GM18907 (cell line): ENCODE data around the gene PCSK2.

ENCODE experiments used
- ATAC-seq: cut with Tn5 transposase; IDR thresholded peaks from one replicate; pipeline ENCODE4 v1.9.1; 2021; ENCODE audit warnings: mild to moderate bottlenecking, moderate library complexity; ENCODE audit not compliant: unreplicated experiment

The PCSK2 gene

DNA sequence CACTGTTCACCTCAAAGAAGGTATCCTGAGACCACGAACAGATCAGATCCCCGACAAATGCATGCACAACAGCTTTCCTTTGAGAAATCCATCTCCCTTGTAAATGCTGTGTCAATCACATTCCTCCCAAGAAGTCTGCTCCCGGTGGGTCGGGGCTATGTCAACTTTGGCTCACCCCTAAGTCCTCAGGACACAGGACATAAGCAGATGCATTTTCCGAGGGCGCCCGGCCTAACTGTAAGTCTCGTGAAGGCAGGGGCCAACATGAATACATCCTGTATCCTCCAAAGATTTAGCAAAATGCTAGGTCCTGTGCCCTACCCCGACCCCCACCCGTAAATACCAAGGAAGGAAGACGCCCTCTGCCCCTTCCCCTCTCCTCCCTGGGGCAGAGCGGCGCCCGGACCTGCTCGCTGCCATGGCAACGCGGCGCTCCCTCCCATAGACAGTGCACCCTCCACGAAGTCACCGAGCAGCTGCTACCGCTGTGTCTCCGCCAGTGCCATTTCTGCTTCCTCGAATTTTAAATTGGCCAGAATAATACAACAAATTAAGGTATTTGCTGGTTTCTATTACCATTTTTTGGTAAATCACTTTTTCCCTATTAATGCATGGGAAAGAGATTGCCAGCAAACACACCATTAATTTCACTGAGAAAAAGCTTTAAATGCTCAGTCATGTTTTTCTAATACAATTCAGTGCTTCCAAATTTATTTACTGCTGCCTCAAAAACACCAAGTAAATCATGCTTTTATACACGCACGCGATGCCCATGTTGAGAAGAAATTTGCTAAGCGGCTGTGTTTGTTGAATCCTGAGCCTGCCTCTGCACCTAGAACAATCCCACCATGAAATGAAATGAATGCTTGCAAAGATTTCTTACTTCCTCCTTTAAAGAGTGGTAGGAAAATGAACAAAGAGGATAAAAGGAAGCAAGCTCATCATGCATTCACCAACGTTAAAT is 100.6 kb downstream of the PCSK2 start:
- ATAC-seq: no peak

DNA sequence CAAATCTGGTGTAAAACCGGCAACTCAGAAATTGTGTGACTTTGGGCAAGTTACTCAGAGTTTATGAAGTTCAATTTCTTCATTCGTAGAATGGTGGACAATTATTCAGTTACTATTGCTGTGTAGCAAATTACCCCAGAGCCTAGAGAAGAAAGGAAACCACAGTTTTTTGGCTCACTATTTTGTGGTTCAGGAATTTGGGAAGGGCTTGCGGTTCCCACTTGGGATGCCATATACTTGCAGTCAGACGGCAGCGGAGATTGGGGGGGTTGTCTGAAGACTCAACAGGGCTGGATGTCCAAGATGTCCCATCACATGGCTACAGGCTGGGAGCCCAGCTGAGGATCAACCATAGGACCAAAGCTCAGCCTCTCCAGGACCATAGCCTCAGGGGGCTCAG is 108.1 kb downstream of the PCSK2 start:
- ATAC-seq: no peak

DNA sequence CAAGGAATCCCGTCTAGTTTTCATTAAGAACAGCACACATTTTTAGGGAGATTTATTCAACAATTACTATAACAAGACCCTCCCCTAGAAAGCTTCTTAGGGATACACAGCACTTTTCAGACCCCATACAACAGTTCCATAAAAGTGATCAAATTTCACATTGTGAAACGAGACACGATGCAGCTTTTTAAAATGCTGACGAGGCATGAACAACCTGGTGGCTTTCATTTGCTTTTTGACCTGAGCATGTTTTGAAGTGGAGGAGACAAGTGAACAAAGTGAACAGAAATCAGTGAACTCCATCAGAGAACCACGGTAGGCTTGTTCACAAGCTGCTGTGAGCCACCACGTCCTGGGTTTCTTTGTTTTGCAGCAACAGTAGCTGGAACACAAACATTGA is 112.2 kb downstream of the PCSK2 start:
- no peak for ATAC-seq

- no peak for ATAC-seq
Measured at GRCh38 chr20:17343091-17343490, 116.3 kb downstream of the PCSK2 start.

DNA sequence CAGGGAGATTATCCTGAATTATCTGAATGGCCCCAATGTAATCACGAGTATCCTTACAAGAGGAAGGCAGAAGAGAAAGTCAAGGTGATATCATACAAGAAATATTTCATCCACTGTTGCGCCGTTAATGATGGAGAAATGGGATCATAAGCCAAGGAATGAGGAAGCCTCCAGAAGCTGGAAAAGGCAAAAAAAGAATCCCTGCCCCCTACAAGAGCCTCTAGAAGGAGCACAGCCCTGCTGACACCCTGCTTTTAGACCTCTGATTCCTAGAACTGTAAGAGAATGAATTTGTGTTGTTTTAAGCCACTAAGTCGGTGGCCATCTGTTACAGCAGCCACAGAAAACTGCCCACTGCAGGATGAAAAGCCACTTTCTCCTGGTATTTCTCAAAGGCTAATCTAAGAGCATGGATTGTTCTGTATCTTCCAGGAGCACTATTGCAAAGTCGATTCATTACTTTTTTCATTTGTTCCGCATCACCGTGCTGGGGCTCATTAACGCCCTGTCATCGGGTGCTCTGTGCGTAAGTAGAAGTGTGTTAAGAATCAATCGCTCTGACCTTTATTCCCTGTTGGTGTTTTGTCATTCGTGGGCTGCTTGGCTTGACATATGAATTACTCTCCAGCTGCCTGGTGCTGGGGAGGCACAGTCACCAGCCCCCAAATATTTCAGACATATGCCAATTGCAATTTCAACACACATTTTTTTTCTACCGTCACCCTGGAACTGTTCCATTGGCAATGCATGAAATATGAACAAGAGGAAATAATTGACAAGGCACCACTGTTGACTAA is 117.0 kb downstream of the PCSK2 start:
- no peak for ATAC-seq

- ATAC-seq: no peak
Measured at GRCh38 chr20:17344790-17345189, 118.0 kb downstream of the PCSK2 start.

GRCh38 chr20:17345321-17345720 is 118.5 kb downstream of the PCSK2 start:
- no peak for ATAC-seq

GRCh38 chr20:17350321-17350720 is 123.5 kb downstream of the PCSK2 start:
- no peak for ATAC-seq

- ATAC-seq: no peak
Measured at GRCh38 chr20:17357238-17357637, 130.4 kb downstream of the PCSK2 start.

DNA sequence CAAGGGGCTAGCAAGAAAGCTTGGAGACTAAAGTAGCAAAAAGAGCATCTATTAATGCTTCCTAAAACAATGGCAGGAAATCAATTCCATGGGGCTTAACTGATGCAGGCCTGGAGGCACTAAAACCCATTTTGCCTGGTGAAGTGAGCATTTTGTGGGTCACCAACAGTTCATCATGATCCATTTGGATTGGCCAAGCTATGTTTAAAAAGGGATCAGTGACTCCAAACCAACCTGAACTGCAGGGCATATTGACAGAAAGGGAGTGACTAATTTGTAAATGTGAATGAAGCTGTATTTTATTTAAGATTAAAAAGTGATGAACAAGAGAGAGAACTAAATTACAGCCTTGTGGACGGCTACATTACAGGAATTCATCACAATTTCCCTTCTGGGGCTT is 132.0 kb downstream of the PCSK2 start:
- no peak for ATAC-seq

- ATAC-seq: no peak
Measured at GRCh38 chr20:17364681-17365080, 137.8 kb downstream of the PCSK2 start.

DNA sequence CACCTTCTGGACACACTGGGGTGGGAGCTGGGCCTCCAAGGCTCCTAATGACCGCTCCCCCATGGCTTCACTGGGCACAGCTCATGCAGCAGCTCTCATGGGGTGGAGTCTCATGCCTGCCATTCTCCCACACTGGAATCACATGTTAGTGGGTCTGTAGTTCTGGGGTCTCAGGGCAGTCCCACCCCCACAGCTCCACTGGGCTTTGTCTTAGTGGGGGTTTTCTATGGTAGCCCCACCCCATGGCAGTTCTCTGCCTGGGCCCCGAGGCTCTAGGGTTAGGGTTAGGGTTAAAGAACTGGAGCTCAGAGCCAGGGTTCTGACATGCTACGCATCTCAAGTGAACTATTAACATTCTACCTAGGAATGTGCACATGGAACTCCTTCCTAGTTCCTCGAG is 139.0 kb downstream of the PCSK2 start:
- no peak for ATAC-seq

DNA sequence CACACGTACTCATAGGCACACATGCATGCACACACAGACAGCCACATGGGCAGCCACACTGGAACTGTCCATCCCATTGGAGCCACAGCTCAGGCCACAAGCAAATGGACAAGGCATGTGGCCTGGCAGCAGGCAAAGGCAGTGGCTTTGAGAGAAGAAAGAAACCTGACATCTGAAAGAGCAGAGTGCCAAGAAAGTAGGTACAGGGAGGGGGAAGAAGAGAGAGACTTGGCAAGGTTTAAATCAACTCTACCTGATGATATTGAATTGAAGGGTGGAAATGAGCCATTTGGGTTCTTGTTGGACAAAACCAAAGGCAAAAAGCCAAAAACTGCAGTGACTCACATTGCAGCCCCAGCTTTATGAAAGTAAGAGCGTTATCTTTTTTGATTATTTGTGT is 142.7 kb downstream of the PCSK2 start:
- ATAC-seq: no peak

DNA sequence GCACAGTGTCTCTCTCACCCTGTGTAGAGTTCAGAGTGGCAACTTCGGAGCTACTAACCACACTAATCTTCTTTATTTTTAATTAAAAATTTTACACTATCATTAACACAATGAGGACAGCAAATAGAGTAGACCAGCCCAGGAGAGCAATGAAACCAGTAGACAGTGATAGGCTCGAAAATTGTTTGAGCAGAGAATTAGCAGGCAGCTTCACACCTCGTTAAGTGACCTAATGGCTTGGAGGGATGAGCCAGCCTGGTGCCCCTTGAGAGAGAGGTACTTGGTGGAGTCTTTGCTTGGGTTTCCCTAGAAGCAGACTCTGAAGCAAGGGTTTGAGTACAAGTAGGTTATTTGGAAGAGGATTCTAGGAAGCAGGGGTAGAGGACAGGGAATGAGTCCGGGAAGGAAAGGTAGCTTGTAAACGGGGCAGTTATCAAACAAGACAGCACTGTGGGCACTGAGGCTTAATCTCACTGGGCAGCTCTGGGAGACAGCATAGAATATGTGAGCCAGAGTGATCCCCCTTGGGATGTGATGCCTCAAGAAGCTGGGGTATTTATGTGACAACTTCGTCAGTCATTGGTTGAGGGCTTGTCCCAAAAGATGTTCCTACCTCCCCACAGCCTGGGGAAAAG is 146.1 kb downstream of the PCSK2 start:
- ATAC-seq: no peak

- ATAC-seq: no peak
Measured at GRCh38 chr20:17374086-17374485, 147.2 kb downstream of the PCSK2 start.

DNA sequence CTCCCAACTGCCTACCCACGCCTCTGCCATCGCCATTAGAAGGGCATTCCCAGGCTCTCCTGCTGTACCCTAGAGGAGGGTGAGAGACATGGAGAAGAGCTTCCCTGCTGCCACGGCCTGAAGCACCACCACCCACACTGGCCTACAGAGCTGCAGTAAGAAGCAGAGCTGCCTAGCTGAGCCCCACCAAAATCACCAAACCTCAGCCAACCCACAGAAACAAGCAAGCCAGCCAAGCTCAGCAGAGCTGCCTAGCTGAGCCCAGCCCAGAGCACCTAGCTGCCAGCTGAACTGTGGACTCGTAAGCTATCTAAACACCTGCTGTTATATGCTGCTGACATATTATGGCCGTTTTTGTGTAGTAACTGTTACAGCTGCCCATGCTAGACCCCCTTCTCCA is 149.2 kb downstream of the PCSK2 start:
- no peak for ATAC-seq

- no peak for ATAC-seq
Measured at GRCh38 chr20:17377231-17377630, 150.4 kb downstream of the PCSK2 start.

- no peak for ATAC-seq
Measured at GRCh38 chr20:17379651-17380050, 152.8 kb downstream of the PCSK2 start.

- no peak for ATAC-seq
Measured at GRCh38 chr20:17380801-17381200, 154.0 kb downstream of the PCSK2 start.

DNA sequence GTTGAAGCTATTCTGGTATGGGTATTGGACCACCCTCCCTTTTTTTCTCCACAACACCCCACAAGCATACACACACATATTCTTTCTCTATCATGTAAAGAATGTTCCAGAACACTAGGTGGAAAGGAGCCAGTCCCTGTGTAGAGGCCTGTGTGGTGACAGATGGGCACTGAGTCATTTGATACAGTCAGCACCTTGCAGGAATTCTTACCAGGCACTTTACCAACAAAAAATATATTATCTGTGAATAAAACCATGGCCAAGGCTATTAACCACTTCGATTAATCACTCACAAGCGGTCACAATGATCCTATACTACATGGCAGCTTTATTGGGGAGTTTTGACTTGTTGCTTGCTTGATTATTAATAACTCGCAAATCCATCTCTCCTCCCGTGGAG is 154.9 kb downstream of the PCSK2 start:
- ATAC-seq: no peak

DNA sequence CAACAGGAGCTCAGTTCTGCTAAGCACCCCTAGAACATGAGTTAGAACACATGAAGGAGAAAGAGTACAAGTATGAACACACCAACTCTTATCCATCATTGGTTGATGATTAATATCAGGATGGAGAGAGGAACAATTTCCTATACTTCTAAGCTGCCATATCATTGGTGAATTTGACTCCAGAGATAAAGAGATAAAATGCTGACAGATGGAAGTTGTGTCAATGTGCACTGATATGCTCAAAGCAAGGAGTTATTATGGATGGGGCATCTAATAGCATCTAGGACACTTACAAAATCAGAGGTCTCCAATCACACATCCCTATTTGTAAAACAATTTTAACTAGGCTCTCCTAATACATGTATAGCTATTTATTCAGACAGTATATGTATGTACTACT is 159.0 kb downstream of the PCSK2 start:
- no peak for ATAC-seq

- ATAC-seq: no peak
Measured at GRCh38 chr20:17390655-17391054, 163.8 kb downstream of the PCSK2 start.
